ENCODE results near the gene GRAMD4. TPM values are rescaled to one million over a fixed set of nuclear protein-coding genes. Genes with fewer than 3 reads are reported as not detected.

The GRAMD4 gene
- total RNA-seq, 1 experiment from 2014 or later = 17.1 TPM

- no peak overlapping the region for H3K4me3 ChIP-seq (ENCODE audit: insufficient read depth, low read depth, low read length)
- DNase-seq = no peak
- H3K36me3 ChIP-seq (replicated peaks; ENCODE audit: control insufficient read depth, insufficient read depth, low read length) = no peaks in the 10 kb centered on the region
- no peaks in the 10 kb centered on the region for H3K27me3 ChIP-seq (ENCODE audit: control insufficient read depth, insufficient read depth, low read length)
These were observed 18.2 kb upstream of the GRAMD4 start for GRCh38 chr22:46602025-46602424.

- no peak overlapping the region for H3K4me3 ChIP-seq (ENCODE audit: insufficient read depth, low read depth, low read length)
- DNase-seq = no peak
- no peaks in the 10 kb centered on the region for H3K36me3 ChIP-seq (replicated peaks; ENCODE audit: control insufficient read depth, insufficient read depth, low read length)
- no peaks in the 10 kb centered on the region for H3K27me3 ChIP-seq (ENCODE audit: control insufficient read depth, insufficient read depth, low read length)
These were observed 15.9 kb upstream of the GRAMD4 start for GRCh38 chr22:46604306-46604690.

- no peaks in the 10 kb centered on the region for H3K27me3 ChIP-seq (ENCODE audit: control insufficient read depth, insufficient read depth, low read length)
- no peak overlapping the region for H3K4me3 ChIP-seq (ENCODE audit: insufficient read depth, low read depth, low read length)
- no peak for DNase-seq
- H3K36me3 ChIP-seq (replicated peaks; ENCODE audit: control insufficient read depth, insufficient read depth, low read length) = no peaks in the 10 kb centered on the region
These were observed 15.1 kb upstream of the GRAMD4 start for GRCh38 chr22:46605117-46605516.

GRCh38 chr22:46606886-46607285 is 13.3 kb upstream of the GRAMD4 start:
- DNase-seq = no peak
- Histone ChIP-seq H3K4me3 (ENCODE audit: insufficient read depth, low read depth, low read length) (no peak overlapping the region), H3K27me3 (ENCODE audit: control insufficient read depth, insufficient read depth, low read length) (no peaks in the 10 kb centered on the region), H3K36me3 (replicated peaks; ENCODE audit: control insufficient read depth, insufficient read depth, low read length) (no peaks in the 10 kb centered on the region)

GRCh38 chr22:46607483-46608114 is 12.6 kb upstream of the GRAMD4 start:
- Histone ChIP-seq H3K27me3 (ENCODE audit: control insufficient read depth, insufficient read depth, low read length) (no peaks in the 10 kb centered on the region), H3K4me3 (ENCODE audit: insufficient read depth, low read depth, low read length) (no peak overlapping the region), H3K36me3 (replicated peaks; ENCODE audit: control insufficient read depth, insufficient read depth, low read length) (no peaks in the 10 kb centered on the region)
- no peak for DNase-seq

- H3K36me3 ChIP-seq (replicated peaks; ENCODE audit: control insufficient read depth, insufficient read depth, low read length) = no peaks in the 10 kb centered on the region
- no peak overlapping the region for H3K4me3 ChIP-seq (ENCODE audit: insufficient read depth, low read depth, low read length)
- H3K27me3 ChIP-seq (ENCODE audit: control insufficient read depth, insufficient read depth, low read length) = no peaks in the 10 kb centered on the region
- DNase-seq = no peak
These were observed 11.0 kb upstream of the GRAMD4 start for GRCh38 chr22:46609175-46609690.

GRCh38 chr22:46609724-46610201 is 10.4 kb upstream of the GRAMD4 start:
- no peaks in the 10 kb centered on the region for H3K36me3 ChIP-seq (replicated peaks; ENCODE audit: control insufficient read depth, insufficient read depth, low read length)
- no peak for DNase-seq
- no peaks in the 10 kb centered on the region for H3K27me3 ChIP-seq (ENCODE audit: control insufficient read depth, insufficient read depth, low read length)
- no peak overlapping the region for H3K4me3 ChIP-seq (ENCODE audit: insufficient read depth, low read depth, low read length)

- no peaks in the 10 kb centered on the region for H3K36me3 ChIP-seq (replicated peaks; ENCODE audit: control insufficient read depth, insufficient read depth, low read length)
- H3K27me3 ChIP-seq (ENCODE audit: control insufficient read depth, insufficient read depth, low read length) = no peaks in the 10 kb centered on the region
- no peak for DNase-seq
- H3K4me3 ChIP-seq (ENCODE audit: insufficient read depth, low read depth, low read length) = no peak overlapping the region
These were observed 9.8 kb upstream of the GRAMD4 start for GRCh38 chr22:46610356-46610755.

GRCh38 chr22:46611189-46611588 is 9.0 kb upstream of the GRAMD4 start:
- Histone ChIP-seq H3K4me3 (ENCODE audit: insufficient read depth, low read depth, low read length) (no peak overlapping the region), H3K27me3 (ENCODE audit: control insufficient read depth, insufficient read depth, low read length) (no peaks in the 10 kb centered on the region), H3K36me3 (replicated peaks; ENCODE audit: control insufficient read depth, insufficient read depth, low read length) (no peaks in the 10 kb centered on the region)
- no peak for DNase-seq

- Histone ChIP-seq H3K36me3 (replicated peaks; ENCODE audit: control insufficient read depth, insufficient read depth, low read length) (no peaks in the 10 kb centered on the region), H3K4me3 (ENCODE audit: insufficient read depth, low read depth, low read length) (no peak overlapping the region), H3K27me3 (ENCODE audit: control insufficient read depth, insufficient read depth, low read length) (no peaks in the 10 kb centered on the region)
- DNase-seq = no peak
These were observed 7.8 kb upstream of the GRAMD4 start for GRCh38 chr22:46612341-46612903.

GRCh38 chr22:46612904-46613605 is 7.1 kb upstream of the GRAMD4 start:
- Histone ChIP-seq H3K36me3 (replicated peaks; ENCODE audit: control insufficient read depth, insufficient read depth, low read length) (no peaks in the 10 kb centered on the region), H3K27me3 (ENCODE audit: control insufficient read depth, insufficient read depth, low read length) (no peaks in the 10 kb centered on the region), H3K4me3 (ENCODE audit: insufficient read depth, low read depth, low read length) (no peak overlapping the region)
- no peak for DNase-seq

GRCh38 chr22:46613606-46614021 is 6.6 kb upstream of the GRAMD4 start:
- no peak for DNase-seq
- H3K4me3 ChIP-seq (ENCODE audit: insufficient read depth, low read depth, low read length) = no peak overlapping the region
- H3K27me3 ChIP-seq (ENCODE audit: control insufficient read depth, insufficient read depth, low read length) = no peaks in the 10 kb centered on the region
- no peaks in the 10 kb centered on the region for H3K36me3 ChIP-seq (replicated peaks; ENCODE audit: control insufficient read depth, insufficient read depth, low read length)

GRCh38 chr22:46614025-46614931 is 5.9 kb upstream of the GRAMD4 start:
- H3K4me3 ChIP-seq (ENCODE audit: insufficient read depth, low read depth, low read length) = no peak overlapping the region
- no peaks in the 10 kb centered on the region for H3K36me3 ChIP-seq (replicated peaks; ENCODE audit: control insufficient read depth, insufficient read depth, low read length)
- DNase-seq = no peak
- no peaks in the 10 kb centered on the region for H3K27me3 ChIP-seq (ENCODE audit: control insufficient read depth, insufficient read depth, low read length)

GRCh38 chr22:46617207-46617985 is 2.8 kb upstream of the GRAMD4 start:
- Histone ChIP-seq H3K4me3 (ENCODE audit: insufficient read depth, low read depth, low read length) (no peak overlapping the region), H3K36me3 (replicated peaks; ENCODE audit: control insufficient read depth, insufficient read depth, low read length) (no peaks in the 10 kb centered on the region), H3K27me3 (ENCODE audit: control insufficient read depth, insufficient read depth, low read length) (no peaks in the 10 kb centered on the region)
- no peak for DNase-seq

All from H7 (cell line).